Measurements from ENCODE around the gene APP.

Gene APP

GRCh38 chr21:26170471-26171257 is at the start of gene APP:
Gene APP (minus strand): TSS chr21:26170770. CDS start chr21:26170620, 150 bp downstream.
- TF ChIP-seq EGR1 (IDR thresholded peaks at IDR 0.05) (no peak), USF1 (IDR thresholded peaks at IDR 0.05) (peak; percentile 89), TEAD4 (IDR thresholded peaks at IDR 0.05) (0 out of 2 replicates have a peak, but pooled peaks have one; percentile 3), MAX (IDR thresholded peaks at IDR 0.05) (peak; percentile 86), REST (IDR thresholded peaks at IDR 0.05; ENCODE audit: low read depth) (peak; percentile 14; the same call in 1 of the 2 replicates), FOXM1 (IDR thresholded peaks at IDR 0.05; ENCODE audit: borderline replicate concordance, low read depth) (no peak), NFIC (IDR thresholded peaks at IDR 0.05) (peak; percentile 86; the same call in 1 of the 2 replicates), CEBPB (IDR thresholded peaks at IDR 0.05) (no peak), YY1 (IDR thresholded peaks at IDR 0.05; ENCODE audit: low read depth) (0 out of 2 replicates have a peak, but pooled peaks have one; percentile 19), TAF1 (IDR thresholded peaks at IDR 0.05; ENCODE audit: low read depth) (peak; percentile 58; the same call in 1 of the 2 replicates), ZBTB7A (IDR thresholded peaks at IDR 0.05; ENCODE audit: low read depth) (peak; percentile 77), RAD21 (IDR thresholded peaks at IDR 0.05; ENCODE audit: low read depth) (peak; percentile 62; the same call in 1 of the 2 replicates), EP300 (IDR thresholded peaks at IDR 0.05; ENCODE audit: borderline replicate concordance) (no peak; the same call in 1 of the 2 replicates), CREB1 (IDR thresholded peaks at IDR 0.05; ENCODE audit: low read depth) (no peak), TCF12 (IDR thresholded peaks at IDR 0.05; ENCODE audit: low read depth) (peak; percentile 42; the same call in 1 of the 2 replicates)

- TF ChIP-seq CREB1 (IDR thresholded peaks at IDR 0.05; ENCODE audit: low read depth) (no peak), YY1 (IDR thresholded peaks at IDR 0.05; ENCODE audit: low read depth) (no peak), REST (IDR thresholded peaks at IDR 0.05; ENCODE audit: low read depth) (no peak), CEBPB (IDR thresholded peaks at IDR 0.05) (no peak), USF1 (IDR thresholded peaks at IDR 0.05) (no peak)
Measured at GRCh38 chr21:26212220-26212619, 41.6 kb upstream of the APP start.

GRCh38 chr21:26210614-26211013 is 40.0 kb upstream of the APP start:
- TF ChIP-seq YY1 (IDR thresholded peaks at IDR 0.05; ENCODE audit: low read depth) (no peak), TCF12 (IDR thresholded peaks at IDR 0.05; ENCODE audit: low read depth) (no peak), CREB1 (IDR thresholded peaks at IDR 0.05; ENCODE audit: low read depth) (no peak), TEAD4 (IDR thresholded peaks at IDR 0.05) (no peak), EGR1 (IDR thresholded peaks at IDR 0.05) (no peak), RAD21 (IDR thresholded peaks at IDR 0.05; ENCODE audit: low read depth) (no peak), FOXM1 (IDR thresholded peaks at IDR 0.05; ENCODE audit: borderline replicate concordance, low read depth) (no peak), USF1 (IDR thresholded peaks at IDR 0.05) (no peak), TAF1 (IDR thresholded peaks at IDR 0.05; ENCODE audit: low read depth) (no peak), NFIC (IDR thresholded peaks at IDR 0.05) (no peak), MAX (IDR thresholded peaks at IDR 0.05) (no peak), CEBPB (IDR thresholded peaks at IDR 0.05) (no peak), ZBTB7A (IDR thresholded peaks at IDR 0.05; ENCODE audit: low read depth) (no peak), EP300 (IDR thresholded peaks at IDR 0.05; ENCODE audit: borderline replicate concordance) (no peak), REST (IDR thresholded peaks at IDR 0.05; ENCODE audit: low read depth) (no peak)

Measured in Ishikawa (cell line).